ENCODE data around the gene CCDC91.

CCDC91 gene

GRCh38 chr12:28550757-28551704 lies 360.8 kb downstream of the CCDC91 start:
- H3K27ac ChIP-seq = no peak overlapping the region

GRCh38 chr12:28552251-28552970 lies 362.2 kb downstream of the CCDC91 start:
- no peaks in the 10 kb centered on the region for H3K9me3 ChIP-seq (ENCODE audit: low read depth, low read length)
- H3K9ac ChIP-seq (ENCODE audit: insufficient read length) = no peak overlapping the region
- H3K36me3 ChIP-seq (ENCODE audit: insufficient read depth, low read length) = no peaks in the 10 kb centered on the region
- no peak overlapping the region for H3K27ac ChIP-seq
- no peak for DNase-seq (ENCODE audit: low read depth, low spot score)
- H3K4me3 ChIP-seq = no peak overlapping the region
- TF ChIP-seq POLR2AphosphoS5 (IDR thresholded peaks at IDR 0.05; ENCODE audit: borderline replicate concordance, low read depth, low read length) (no peak), EZH2 (IDR thresholded peaks at IDR 0.05) (no peak), FOXP2 (optimal IDR thresholded peaks at IDR 0.05; ENCODE audit: control extremely low read depth, extremely low read length, insufficient read depth) (no peak)

More at GRCh38 chr12:28550757-28551704, 360.8 kb downstream of the CCDC91 start:
- no peak overlapping the region for H3K9ac ChIP-seq (ENCODE audit: insufficient read length)
- DNase-seq (ENCODE audit: low read depth, low spot score) = no peak
- H3K36me3 ChIP-seq (ENCODE audit: insufficient read depth, low read length) = no peaks in the 10 kb centered on the region
- no peak overlapping the region for H3K4me3 ChIP-seq
- H3K9me3 ChIP-seq (ENCODE audit: low read depth, low read length) = no peaks in the 10 kb centered on the region
- TF ChIP-seq FOXP2 (optimal IDR thresholded peaks at IDR 0.05; ENCODE audit: control extremely low read depth, extremely low read length, insufficient read depth) (no peak), EZH2 (IDR thresholded peaks at IDR 0.05) (no peak), POLR2AphosphoS5 (IDR thresholded peaks at IDR 0.05; ENCODE audit: borderline replicate concordance, low read depth, low read length) (no peak)

GRCh38 chr12:28555748-28556147 lies 365.5 kb downstream of the CCDC91 start:
- TF ChIP-seq POLR2AphosphoS5 (IDR thresholded peaks at IDR 0.05; ENCODE audit: borderline replicate concordance, low read depth, low read length) (no peak), EZH2 (IDR thresholded peaks at IDR 0.05) (no peak)
- H3K4me3 ChIP-seq = no peak overlapping the region
- no peak for DNase-seq (ENCODE audit: low read depth, low spot score)
- no peak overlapping the region for H3K27ac ChIP-seq
- H3K36me3 ChIP-seq (ENCODE audit: insufficient read depth, low read length) = no peaks in the 10 kb centered on the region
- H3K9me3 ChIP-seq (ENCODE audit: low read depth, low read length) = no peaks in the 10 kb centered on the region
- H3K9ac ChIP-seq (ENCODE audit: insufficient read length) = no peak overlapping the region

- Histone ChIP-seq H3K9ac (ENCODE audit: insufficient read length) (no peak overlapping the region), H3K4me3 (no peak overlapping the region), H3K9me3 (ENCODE audit: low read depth, low read length) (no peaks in the 10 kb centered on the region), H3K27ac (no peak overlapping the region), H3K36me3 (ENCODE audit: insufficient read depth, low read length) (no peaks in the 10 kb centered on the region)
- TF ChIP-seq POLR2AphosphoS5 (IDR thresholded peaks at IDR 0.05; ENCODE audit: borderline replicate concordance, low read depth, low read length) (no peak), FOXP2 (optimal IDR thresholded peaks at IDR 0.05; ENCODE audit: control extremely low read depth, extremely low read length, insufficient read depth) (no peak), EZH2 (IDR thresholded peaks at IDR 0.05) (no peak)
- DNase-seq (ENCODE audit: low read depth, low spot score) = no peak
These were observed 368.0 kb downstream of the CCDC91 start for GRCh38 chr12:28558250-28558649.

GRCh38 chr12:28563286-28563685 lies 373.0 kb downstream of the CCDC91 start:
- Histone ChIP-seq H3K4me3 (no peak overlapping the region), H3K27ac (no peak overlapping the region), H3K36me3 (ENCODE audit: insufficient read depth, low read length) (no peaks in the 10 kb centered on the region), H3K9me3 (ENCODE audit: low read depth, low read length) (no peaks in the 10 kb centered on the region), H3K9ac (ENCODE audit: insufficient read length) (no peak overlapping the region)
- no peak for TF ChIP-seq EZH2 (IDR thresholded peaks at IDR 0.05)
- no peak for TF ChIP-seq POLR2AphosphoS5 (IDR thresholded peaks at IDR 0.05; ENCODE audit: borderline replicate concordance, low read depth, low read length)
- TF ChIP-seq FOXP2 (optimal IDR thresholded peaks at IDR 0.05; ENCODE audit: control extremely low read depth, extremely low read length, insufficient read depth) = no peak
- no peak for DNase-seq (ENCODE audit: low read depth, low spot score)

- no peak for DNase-seq (ENCODE audit: low read depth, low spot score)
- no peak overlapping the region for H3K9ac ChIP-seq (ENCODE audit: insufficient read length)
- no peaks in the 10 kb centered on the region for H3K36me3 ChIP-seq (ENCODE audit: insufficient read depth, low read length)
- H3K9me3 ChIP-seq (ENCODE audit: low read depth, low read length) = no peaks in the 10 kb centered on the region
- no peak overlapping the region for H3K27ac ChIP-seq
- no peak for TF ChIP-seq EZH2 (IDR thresholded peaks at IDR 0.05)
- TF ChIP-seq FOXP2 (optimal IDR thresholded peaks at IDR 0.05; ENCODE audit: control extremely low read depth, extremely low read length, insufficient read depth) = no peak
- TF ChIP-seq POLR2AphosphoS5 (IDR thresholded peaks at IDR 0.05; ENCODE audit: borderline replicate concordance, low read depth, low read length) = no peak
- H3K4me3 ChIP-seq = no peak overlapping the region
These were observed 373.7 kb downstream of the CCDC91 start for GRCh38 chr12:28563936-28564335.

- Histone ChIP-seq H3K27ac (no peak overlapping the region), H3K9ac (ENCODE audit: insufficient read length) (no peak overlapping the region), H3K9me3 (ENCODE audit: low read depth, low read length) (no peaks in the 10 kb centered on the region), H3K36me3 (ENCODE audit: insufficient read depth, low read length) (no peaks in the 10 kb centered on the region), H3K4me3 (no peak overlapping the region)
- no peak for DNase-seq (ENCODE audit: low read depth, low spot score)
- TF ChIP-seq POLR2AphosphoS5 (IDR thresholded peaks at IDR 0.05; ENCODE audit: borderline replicate concordance, low read depth, low read length) (no peak), EZH2 (IDR thresholded peaks at IDR 0.05) (no peak), FOXP2 (optimal IDR thresholded peaks at IDR 0.05; ENCODE audit: control extremely low read depth, extremely low read length, insufficient read depth) (no peak)
These were observed 377.9 kb downstream of the CCDC91 start for GRCh38 chr12:28568118-28568517.

- H3K9me3 ChIP-seq (ENCODE audit: low read depth, low read length) = no peaks in the 10 kb centered on the region
- H3K27ac ChIP-seq = peak overlapping the region; percentile 50
- H3K9ac ChIP-seq (ENCODE audit: insufficient read length) = no peak overlapping the region
- TF ChIP-seq FOXP2 (optimal IDR thresholded peaks at IDR 0.05; ENCODE audit: control extremely low read depth, extremely low read length, insufficient read depth) (no peak), POLR2AphosphoS5 (IDR thresholded peaks at IDR 0.05; ENCODE audit: borderline replicate concordance, low read depth, low read length) (no peak)
- H3K4me3 ChIP-seq = peak overlapping the region; percentile 36
- no peaks in the 10 kb centered on the region for H3K36me3 ChIP-seq (ENCODE audit: insufficient read depth, low read length)
- no peak for DNase-seq (ENCODE audit: low read depth, low spot score)
These were observed 378.4 kb downstream of the CCDC91 start for GRCh38 chr12:28568704-28569103.
